ENCODE data around the gene PTPRM.

DNA sequence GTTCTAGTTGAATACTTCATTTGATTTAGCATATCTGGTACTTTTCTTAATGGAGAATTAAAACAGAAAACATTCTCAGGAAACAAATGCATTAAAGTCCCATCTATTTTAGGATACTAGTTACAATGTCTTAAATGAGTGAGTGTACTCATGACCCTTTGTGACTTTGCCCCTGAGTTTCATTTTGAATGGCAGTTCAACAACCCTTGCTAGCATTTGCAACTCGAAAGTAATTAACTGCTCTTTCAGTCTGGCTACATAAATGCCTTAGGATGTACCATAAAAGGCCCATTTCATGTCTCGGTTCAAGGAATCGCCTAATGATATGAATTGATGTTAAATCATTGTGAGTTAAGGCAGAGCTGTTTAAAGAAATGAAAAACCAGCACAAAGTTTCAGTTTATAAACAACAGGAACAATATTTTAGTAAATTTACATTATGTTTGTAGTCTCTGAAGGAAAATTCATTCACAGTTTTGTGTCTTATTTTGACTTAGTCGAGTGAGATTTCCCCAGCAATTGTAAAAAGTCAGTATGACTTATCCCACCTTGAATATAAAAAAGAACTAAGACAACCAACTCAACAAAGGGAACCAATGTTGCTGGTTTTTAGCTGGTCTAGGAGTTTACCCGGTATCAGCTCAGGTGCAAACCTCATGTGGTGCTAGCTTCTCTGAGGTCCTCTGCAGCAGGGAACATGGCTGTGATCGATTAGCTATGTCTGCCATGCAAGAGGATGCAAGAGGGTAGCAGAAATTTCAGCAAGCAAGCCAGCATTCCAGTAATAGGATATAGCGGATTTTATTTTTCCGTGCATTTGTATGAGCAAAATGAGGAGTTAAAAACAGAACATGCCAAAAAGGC is 386.2 kb downstream of the PTPRM start:
- TF ChIP-seq, protein P1, sequence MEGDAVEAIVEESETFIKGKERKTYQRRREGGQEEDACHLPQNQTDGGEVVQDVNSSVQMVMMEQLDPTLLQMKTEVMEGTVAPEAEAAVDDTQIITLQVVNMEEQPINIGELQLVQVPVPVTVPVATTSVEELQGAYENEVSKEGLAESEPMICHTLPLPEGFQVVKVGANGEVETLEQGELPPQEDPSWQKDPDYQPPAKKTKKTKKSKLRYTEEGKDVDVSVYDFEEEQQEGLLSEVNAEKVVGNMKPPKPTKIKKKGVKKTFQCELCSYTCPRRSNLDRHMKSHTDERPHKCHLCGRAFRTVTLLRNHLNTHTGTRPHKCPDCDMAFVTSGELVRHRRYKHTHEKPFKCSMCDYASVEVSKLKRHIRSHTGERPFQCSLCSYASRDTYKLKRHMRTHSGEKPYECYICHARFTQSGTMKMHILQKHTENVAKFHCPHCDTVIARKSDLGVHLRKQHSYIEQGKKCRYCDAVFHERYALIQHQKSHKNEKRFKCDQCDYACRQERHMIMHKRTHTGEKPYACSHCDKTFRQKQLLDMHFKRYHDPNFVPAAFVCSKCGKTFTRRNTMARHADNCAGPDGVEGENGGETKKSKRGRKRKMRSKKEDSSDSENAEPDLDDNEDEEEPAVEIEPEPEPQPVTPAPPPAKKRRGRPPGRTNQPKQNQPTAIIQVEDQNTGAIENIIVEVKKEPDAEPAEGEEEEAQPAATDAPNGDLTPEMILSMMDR (IDR thresholded peaks at IDR 0.05), result no peak
- TF ChIP-seq EP300 (IDR thresholded peaks at IDR 0.05) (no peak), POLR2A (IDR thresholded peaks at IDR 0.05; ENCODE audit: low read depth) (no peak), POLR2AphosphoS5 (IDR thresholded peaks at IDR 0.05) (no peak)

Data from esophagus muscularis mucosa (tissue), 4 donors.